ENCODE data around the gene PSTPIP1.
A peak's percentile ranks its signal among the peaks of the same experiment; 100 is the strongest.

The PSTPIP1 gene

DNA sequence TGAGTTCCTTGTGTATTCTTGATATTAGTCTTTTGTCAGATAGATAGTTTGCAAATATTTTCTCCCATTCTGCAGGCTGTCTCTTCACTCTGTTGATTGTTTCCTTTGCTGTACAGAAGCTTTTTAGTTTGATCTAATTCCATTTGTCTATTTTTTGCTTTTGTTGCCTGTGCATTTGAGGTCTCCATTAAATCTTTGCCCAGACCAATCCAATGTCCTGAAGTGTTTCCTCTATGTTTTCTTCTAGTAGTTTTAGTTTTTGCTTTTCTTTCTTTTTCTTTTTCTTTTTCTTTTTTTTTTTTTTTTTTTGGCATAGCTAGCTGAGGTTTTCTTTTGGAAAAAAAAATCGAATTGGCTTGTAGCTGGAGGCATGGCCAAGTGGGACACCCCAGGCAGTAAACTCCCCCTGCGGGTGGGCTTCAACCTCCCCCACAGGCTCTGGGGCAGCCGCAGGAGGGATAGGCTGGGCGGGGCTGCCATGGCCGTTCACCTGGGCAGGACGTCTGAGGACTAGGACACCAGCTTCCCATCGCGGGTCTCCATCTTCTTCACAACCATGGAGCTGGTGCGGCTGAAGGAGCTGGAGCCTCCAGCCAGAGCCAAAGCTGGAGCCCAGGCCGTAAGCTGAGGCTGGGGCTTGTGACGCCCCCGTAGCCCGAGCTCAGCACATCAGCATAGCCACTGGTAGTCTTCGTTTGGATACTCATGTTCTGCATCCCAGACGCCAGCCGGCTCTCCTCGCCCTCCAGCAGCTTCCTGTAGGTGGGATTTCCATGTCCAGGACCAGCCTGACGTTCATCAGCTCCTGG, 16.2 kb upstream of the PSTPIP1 start:
- DNase-seq (ENCODE audit: low read depth), result no peak

DNA sequence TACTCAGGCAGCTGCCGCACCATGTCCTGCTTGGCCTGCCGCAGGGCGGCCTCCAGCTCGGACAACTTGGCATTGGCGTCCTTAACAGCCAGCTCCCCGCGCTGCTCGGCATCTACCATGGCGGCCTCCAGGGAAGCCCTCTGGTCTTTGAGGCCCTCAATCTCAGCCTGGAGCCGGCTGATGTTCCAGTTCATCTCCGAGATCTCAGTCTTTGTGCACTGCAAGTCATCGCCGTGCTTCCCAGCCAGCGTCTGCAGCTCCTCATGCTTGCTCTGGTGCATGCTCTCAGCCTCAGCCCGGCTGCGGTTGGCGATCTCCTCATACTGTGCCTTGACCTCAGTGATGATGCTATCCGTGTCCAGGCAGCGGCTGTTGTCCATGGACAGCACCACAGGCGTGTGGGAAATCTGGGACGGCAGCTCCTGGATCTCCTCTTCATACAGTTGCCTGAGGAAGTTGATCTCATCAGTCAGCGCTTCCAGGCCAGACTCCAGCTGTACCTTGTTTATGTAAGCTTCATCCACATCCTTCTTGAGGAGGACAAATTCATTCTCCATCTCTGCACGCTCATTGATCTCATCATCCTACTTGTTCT, 15.5 kb upstream of the PSTPIP1 start:
- no peak for DNase-seq (ENCODE audit: low read depth)

DNA sequence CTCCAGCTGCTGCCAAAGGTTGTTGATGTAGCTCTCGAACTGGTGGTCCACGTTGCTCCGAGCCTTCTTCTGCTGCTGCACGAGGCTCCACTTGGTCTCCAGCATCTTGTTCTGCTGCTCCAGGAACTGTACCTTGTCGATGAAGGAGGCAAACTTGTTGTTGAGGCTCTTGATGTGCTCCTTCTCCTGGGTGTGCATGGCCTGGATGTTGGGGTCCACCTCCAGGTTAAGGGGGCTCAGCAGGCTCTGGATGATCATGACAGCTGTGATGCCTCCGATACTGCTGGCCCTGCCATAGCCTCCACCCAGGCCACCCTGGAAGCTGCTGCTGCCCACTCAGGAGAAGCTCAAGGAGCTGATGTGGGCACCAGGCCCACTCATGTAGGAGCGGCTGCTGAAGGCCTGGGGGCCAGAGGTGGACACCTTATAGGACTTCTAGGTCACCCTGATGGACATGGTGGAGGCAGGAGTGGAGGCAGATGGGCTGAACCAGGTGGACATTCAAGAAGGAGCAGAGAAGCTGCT, 14.9 kb upstream of the PSTPIP1 start:
- no peak for DNase-seq (ENCODE audit: low read depth)

DNA sequence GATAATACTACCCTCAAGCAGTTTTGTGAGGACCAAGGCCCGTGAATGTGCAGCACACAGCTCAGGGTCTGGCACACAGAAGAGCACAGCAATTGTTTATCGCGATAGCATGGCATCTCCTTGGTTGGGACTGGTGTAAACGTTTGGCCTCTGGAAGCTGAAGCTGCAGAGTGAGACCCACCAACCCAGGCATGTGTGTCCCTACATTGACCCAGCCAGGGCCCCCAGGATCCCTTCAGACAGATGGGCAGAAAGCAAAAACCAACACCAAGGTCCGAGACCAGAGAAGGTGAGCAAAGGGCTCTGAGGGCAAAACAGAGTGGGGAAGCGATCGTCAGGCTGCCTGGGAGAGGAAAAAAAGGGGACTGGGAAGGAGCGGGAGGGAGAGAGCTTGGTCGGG, 12.6 kb upstream of the PSTPIP1 start:
- DNase-seq (ENCODE audit: low read depth), result no peak

DNA sequence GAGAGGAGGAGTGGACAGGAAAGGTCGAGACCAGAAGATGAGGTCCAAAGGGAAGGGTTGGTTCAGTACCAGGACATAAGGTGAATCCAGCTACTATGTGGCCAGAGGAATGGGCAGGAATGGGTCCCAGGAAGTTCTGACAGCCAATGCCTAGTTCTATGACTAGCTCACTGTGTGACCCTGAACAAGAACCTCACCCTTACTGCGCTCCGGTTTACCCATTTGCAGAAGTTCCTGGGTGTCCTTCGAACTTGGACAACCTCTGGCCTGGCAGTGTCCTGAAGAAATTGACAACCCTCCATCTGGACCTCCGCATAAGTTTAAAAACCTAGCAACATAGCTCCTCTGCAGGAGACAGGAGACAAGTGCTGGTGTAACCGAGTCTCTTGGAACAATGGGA, 12.2 kb upstream of the PSTPIP1 start:
- no peak for DNase-seq (ENCODE audit: low read depth)

DNA sequence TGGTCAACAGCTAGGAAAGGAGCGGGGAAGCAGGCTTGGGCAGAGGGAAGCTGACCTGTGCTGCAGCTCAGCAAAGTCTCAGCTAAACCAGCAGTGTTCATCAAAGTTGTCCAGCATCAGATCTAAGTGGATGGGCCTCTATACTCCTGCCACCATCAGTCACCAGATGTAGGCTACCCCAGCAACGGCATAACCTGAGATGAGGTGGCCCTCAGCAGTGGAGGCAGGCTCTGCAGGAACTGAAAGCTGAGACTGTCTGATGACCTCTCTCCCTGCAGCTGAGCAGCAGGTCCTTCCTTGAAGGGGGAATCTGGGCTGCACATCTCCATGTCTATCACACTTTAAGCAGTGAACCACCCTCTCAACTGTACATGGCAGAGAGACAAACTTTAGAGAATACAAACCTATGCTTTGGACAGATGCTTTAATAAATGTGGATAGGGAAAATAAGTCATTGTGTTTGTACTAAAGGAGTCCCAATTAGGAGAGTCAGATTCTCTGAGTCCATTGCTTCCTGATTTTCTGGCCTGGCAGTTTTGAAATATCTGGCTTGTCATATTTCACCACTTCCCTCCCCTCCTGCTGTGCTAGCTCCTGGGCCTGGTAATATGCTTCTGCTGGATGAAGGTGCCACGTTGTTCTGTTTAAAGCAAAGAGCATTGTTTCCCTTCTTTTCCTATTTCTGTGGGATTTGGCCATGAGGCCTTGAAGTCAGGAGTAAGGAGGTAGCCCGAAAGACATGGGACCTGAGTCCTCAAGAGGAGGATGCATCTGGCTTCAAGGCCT, 11.1 kb upstream of the PSTPIP1 start:
- DNase-seq (ENCODE audit: low read depth), result no peak

DNA sequence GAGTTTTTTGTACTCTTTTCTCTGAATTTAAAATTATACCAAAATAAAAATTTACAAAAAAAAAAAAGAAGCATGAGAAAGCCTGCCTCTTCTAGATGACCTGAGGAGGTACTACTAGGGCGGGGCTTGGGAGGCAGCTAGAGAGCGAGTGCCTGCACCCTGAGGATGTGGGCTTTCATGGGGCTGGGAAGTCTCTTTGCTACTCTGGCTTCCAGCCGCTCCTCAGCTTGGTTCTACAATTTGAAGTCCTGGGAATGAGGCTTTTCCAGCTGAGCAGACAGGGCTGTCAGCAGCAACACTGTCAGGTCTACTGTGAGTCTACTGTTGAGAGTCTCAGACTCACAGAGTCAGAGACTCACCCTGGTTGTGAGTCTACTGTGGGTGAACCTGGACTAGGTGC, 8.2 kb upstream of the PSTPIP1 start:
- no peak for DNase-seq (ENCODE audit: low read depth)

DNA sequence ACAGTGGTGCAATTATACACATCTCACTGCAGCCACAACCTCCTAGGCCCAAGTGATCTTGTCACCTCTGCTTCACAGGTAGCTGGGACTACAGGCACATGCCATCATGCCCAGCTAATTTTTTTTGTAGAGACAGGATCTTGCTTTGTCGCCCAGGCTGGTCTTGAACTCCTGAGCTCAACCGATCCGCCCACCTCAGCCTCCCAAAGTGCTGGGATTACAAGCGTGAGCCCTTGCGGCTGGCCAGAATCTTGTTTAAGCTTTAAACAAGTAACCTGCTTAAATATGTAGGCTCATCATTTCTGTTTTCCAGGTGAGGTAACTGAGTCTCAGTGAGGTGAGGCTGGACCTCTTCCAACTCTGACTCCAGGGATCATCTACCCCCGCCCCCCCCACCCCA, 7.7 kb upstream of the PSTPIP1 start:
- no peak for DNase-seq (ENCODE audit: low read depth)

DNA sequence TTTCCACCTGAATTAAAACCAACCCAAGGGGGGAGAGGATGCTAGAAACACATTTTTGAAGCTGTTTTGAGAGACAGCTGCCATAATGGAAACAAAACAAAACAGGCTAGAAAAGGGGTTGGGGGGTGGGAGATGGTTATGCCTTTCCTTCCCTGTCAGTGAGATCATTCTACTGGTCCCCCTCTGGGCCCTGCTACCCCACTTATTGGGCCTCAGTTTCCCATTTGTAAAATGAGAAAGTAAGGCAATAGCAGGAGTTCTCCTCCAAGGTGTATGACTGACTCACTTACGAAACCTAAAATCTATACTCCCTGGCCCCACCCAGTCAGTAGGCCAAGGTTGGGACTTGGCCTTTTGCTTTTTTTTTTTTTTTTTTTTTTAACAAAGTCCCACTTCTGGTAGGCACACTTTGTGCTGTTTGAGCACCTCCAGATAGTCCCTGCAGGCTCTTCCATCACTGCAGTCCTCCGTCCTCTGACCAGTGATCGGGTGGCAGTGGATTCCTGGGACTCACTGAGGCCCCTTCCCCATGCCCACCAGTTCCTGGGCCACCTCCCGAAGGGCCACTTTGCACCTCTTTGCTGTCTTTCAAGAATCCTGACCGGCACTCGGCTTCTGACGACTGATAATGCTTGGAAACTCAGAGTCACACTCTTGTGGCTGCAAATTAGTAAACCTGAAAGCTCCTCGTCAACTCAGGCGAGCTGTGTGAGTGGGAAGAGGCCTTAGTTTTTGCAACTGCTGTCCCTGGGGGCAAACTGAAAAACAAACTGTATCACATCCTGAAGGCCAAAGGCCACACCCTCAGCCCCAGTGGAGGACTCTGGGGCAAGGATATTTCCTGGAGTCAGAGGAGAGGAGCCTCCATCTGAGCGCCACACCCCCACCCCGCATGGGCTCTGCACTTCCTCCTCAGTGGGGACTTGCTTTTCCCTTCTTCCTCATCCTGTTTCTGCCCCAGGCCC, 6.7 kb upstream of the PSTPIP1 start:
- DNase-seq (ENCODE audit: low read depth), result no peak

DNA sequence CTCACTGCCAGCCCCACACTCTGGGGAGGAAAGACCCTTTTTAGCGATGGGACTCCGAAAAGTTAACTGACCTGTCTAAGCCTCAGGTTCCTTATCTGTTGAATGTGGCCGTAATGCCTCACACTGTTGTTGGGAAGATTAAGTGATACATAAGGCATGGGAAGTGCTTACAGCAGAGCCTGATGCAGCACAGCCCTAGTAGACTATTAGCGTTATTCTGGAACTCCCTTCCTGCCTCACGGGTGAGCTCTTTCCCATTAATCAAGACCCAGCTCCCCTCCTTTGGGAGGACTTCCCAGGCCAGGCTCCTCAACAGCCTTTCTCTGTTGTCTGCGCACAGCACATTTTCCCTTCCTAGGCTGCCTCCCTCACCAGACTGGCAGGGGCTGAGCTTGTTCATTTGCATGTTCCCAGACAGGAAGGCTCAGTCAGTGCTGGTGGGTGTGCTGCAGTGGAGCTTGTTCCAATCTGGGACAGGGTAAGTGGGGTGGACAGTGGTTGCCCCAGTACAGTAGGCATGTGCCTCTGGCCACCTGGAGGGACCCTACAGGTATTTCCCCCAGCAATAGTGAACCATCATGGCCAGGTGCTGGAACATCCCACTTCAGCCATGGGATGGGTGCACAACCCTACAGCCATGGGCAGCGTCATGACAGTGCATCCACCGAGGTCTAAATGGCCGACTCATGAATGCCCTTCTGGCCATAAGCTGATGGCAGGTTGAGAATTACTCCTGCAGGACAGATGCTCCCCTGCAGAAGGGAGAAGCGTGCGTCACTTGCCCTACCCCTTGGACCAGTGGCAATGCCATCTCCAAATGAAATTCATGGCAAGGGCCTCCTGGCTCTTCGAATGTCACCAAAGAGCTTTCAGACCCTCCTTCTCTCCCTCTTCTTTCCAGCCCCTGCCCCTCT, 5.8 kb upstream of the PSTPIP1 start:
- DNase-seq (ENCODE audit: low read depth), result peak; percentile 14

DNA sequence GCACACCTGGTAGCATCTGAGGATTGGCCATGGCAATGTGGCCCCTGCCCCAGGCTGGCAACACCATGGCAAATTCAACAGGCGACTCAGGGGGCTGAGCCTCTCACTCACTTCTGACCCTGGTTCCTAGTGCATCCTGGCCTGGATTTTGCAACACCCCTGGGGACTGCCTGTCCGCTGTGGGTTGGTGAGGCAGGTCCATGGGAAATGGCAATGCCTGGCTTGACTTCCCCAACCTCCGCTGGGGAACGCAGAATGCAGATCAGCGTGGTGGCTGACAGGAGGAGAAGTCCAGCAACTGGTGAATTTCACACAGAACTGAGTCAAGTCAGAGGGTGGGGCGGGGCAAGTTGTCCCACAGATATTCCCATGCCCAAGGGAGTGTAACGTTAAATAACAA, 3.9 kb upstream of the PSTPIP1 start:
- DNase-seq (ENCODE audit: low read depth), result no peak

DNA sequence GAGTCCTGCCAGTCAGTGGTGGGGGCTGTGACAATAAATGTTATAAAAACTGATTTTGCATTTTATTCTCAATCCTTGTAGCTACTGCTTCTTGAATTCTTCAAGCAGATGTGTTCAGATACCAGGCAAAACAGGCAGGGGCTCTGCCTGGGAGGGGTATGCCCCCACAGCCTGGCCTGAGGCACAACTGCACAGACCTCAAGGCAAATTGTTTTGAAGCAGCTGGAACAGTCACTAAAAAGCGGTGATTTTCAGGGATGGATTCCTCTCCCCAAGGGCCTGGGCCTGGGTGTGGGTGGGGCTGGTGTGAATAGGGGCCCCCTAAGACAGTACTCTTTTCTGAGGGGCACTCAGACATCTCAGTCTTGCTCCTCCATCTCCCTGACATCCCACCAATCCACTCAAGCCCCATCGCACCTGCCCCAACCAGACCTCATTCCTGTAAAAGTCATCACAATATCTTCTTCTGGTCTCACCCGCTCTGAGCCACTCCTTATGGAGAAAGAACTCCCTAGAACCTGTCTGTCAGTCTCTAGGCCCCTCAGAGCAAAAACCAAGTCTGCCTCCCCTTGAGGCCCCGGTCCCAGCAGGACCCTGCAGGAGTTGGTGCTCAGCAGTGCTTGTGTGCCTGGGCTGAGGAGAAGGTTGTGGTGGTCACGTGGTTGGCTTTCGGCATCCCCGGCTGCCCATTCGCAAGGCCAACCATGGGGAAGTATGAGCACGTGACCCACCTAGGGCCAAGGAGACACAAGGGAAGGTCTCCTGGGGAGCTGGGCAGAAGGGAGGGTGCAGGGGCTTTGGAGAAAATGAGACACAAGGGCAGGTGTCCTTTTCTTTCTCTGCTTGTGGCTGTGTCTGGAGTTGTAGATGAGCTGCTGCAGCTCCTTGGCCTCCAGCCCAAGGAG, 2.9 kb upstream of the PSTPIP1 start:
- no peak for DNase-seq (ENCODE audit: low read depth)

DNA sequence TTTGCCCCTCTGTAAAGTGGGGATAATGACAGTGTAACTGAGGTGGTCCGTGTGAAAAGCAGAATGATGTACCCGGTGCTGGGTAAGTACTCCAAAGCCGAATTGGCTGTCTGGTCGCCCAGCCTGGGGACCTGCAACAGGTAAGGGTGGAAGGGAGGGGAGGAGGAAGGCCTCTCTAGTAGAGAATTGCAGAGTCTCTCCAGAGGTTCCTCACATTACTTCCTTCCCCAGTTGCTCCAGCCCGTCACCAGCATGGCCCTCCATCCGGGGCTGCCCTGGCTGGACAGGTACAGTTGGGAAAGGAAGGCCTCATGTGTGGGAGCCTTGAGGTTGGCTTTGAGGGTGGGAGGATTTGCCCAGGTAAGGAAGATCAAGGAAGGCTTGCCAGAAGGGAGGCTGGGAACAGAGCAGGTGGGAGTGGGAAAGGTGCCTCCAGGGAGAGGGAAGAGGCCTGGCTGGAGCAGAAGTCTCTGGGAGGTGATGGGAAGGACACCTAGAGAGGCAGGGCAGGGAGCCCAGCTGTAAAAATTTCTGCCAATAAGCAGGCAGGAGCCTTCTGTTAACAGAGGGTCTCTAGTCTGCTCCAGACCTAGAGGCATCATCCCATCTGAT, 1.7 kb upstream of the PSTPIP1 start:
- DNase-seq (ENCODE audit: low read depth), result no peak

DNA sequence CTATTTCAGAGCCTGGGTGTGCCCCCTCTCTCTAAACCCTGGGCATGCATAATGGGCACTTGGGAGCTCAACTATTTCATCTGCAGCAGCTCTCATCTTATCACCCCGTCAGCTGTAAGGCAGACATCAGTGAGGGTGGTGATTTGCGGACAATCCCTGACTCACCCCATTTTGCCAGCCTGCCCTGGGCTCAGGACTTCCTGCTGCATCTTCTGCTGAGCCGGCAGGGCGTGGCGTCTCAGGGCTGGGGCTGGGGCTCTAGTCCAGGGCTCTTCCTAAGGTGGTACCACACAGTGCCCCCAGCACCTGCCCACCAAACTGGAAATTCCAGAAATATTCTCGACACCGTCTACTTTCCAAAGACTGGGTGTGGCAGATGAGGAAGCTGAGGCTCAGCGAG, 925 bp upstream of the PSTPIP1 start:
- peak; percentile 57 for DNase-seq (ENCODE audit: low read depth)

DNA sequence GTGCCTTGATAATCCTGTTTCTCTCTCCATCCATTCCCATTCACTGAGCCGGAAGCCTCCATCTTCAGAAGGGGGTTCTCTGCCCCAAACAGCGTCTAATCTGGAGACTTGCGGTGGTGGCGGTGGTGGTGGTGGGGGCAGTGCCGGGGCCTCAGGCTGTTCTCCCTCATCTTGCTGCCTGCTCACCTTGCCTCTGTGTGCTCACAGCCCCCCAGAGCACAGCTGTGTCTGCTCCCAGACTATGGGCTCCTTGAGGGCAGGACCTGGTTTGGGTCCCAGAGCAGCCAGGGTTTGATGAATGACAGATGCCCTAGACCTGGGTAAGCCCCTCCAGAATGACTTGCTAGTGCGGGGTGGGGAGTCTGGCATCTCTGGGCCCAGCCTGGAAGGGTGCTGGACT, 430 bp upstream of the PSTPIP1 start:
- DNase-seq (ENCODE audit: low read depth), result no peak

DNA sequence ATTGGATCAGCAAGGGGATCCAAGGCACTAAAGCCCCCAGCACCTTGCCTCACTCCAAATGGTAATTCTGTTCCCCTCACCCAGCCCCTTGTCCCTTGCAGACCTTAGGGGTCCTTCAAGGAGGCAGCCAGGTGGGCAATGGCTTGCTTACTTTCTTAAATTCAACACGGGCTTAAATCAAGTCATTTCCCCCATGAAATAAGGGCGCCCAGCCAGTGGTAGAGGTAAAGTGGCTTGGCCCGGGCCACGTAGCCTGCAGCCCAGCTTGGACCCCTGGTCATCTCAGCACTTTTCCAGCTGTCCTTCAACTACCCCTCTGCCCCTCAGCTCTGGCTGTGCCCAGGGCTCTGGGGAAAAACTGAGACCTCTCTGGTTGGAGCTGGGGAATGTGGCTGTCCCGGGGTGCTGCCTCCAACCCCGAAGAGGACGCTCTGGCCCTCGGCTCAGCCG, 1.2 kb downstream of the PSTPIP1 start:
- DNase-seq (ENCODE audit: low read depth), result no peak

DNA sequence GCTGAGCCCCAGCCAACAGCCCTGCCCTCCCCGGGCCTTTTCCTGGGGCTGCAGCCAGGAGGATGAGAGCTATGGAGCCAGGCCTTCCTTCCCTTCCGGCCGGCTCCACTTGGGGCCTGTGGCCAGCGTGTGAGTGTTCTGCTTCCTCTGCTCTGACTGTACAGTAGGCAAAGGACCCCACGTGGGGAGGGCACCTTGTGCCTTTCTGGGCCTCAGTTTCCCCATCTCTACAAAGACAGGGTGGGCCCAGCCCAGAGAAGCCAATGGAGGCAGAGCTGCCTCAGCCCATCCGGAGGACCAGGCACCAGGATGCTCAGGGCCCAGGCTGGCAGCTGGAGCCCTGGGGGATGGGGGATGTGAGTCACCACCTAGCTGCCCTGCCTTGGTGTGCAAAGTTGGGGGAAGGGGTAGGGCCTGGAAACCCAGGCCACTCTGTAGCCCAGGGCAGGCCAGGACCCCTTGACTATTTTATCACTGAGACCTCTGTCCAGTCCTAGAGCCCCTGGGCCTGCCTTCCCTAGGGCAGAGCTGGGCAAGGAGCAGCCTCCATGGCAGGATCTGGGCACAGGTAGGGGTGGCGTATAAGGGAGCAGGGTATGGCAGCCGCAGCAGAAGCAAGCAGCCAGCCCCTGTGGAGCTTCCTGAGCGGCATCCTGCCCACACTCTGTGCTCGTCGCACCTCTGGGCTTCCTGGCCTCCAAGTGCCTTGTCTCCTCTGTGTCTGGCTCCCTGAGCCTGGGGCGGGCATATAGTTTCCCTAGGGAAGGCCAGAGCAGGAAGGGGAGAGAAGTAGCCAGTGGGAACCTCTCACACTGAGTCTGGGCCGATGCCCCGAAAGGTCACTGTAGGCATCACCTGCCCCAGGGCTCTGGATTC, 1.8 kb downstream of the PSTPIP1 start:
- no peak for DNase-seq (ENCODE audit: low read depth)

DNA sequence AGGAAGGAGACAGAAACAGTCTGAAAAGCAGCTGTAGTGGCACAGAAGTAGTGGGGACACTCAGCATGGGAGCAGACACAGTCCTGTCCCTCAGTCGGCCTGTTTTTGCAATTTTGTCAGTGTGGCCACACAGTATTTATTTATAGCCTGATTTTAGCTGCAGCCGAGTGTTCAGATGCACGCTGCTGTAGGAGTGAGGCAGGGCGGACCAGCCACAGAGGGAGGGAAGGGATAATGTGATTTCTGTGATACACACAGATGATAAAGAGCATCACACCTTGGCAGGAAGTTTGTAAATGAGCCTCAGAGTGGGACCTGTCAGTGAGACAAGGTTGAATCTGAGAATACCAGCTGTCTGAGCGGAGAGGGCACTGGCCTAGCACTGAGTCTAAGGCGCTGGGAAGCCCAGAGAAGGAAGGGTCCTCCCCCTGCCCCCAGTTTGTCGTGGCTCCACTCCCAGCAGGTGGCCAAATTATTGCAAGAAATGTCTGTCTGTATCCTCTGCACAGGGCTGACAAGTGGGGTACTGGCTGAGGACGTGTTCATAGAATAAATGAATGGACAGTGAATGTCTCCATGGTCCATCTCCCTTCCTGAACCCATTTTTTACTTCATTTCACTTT, 3.8 kb downstream of the PSTPIP1 start:
- DNase-seq (ENCODE audit: low read depth), result no peak

All from amniotic epithelial cell (primary cell).